SK-N-SH (cell line): ENCODE measurements around the gene LRRC1. TPM values are rescaled to one million over a fixed set of nuclear protein-coding genes. Genes with fewer than 3 reads are reported as not detected.

Source experiments
- CTCF ChIA-PET: fragments of 300-600, 350-600 bp; formaldehyde crosslinking; extraction: SDS; loops from one replicate; lab custom pipeline; 2021; lab: Yijun Ruan, JAX
- POLR2A ChIA-PET: fragments of 350-600 bp; sonication (Branson Sonifier 250); formaldehyde crosslinking; extraction: SDS; loops from one replicate; lab custom pipeline; 2020; ENCODE audit warnings: antibody characterized with exemption, inconsistent platforms; lab: Yijun Ruan, JAX
- DNase-seq: peaks from one replicate; pipeline ENCODE4 v3.0.0; 2012
- H2AFZ ChIP-seq: fragments of 200-600 bp; sonication (generic); 2 replicates; pipeline ENCODE4 v1.8.1; 2016; ENCODE audit warnings: antibody characterized with exemption, mild to moderate bottlenecking, low read depth
- H3F3A ChIP-seq: fragments of 200-600 bp; sonication (generic); replicated peaks from 2 replicates; pipeline ENCODE3; 2016; ENCODE audit warnings: antibody characterized with exemption, mild to moderate bottlenecking; ENCODE audit not compliant: insufficient read depth
- H3K27ac ChIP-seq, 2 experiments: fragments of 200-500 bp in 1 of 2; fragments of 200-600 bp in 1 of 2; sonication (Bioruptor generic) in 1 of 2; sonication (generic), shearing (Covaris generic) in 1 of 2; 2 replicates each; pipeline versions ENCODE4 v1.5.1 to v1.6.1; 2014 to 2016; ENCODE audit warnings: low read depth in 2 of 2, inconsistent platforms in 1 of 2, low read length in 1 of 2, mild to moderate bottlenecking in 1 of 2, mixed read lengths in 1 of 2
- H3K27me3 ChIP-seq: fragments of 200-600 bp; sonication (generic), shearing (Covaris generic); 2 replicates; pipeline ENCODE4 v1.6.1; 2016; ENCODE audit warnings: mixed run types; ENCODE audit not compliant: insufficient read depth
- H3K36me3 ChIP-seq, 2 experiments: fragments of 200-500 bp in 1 of 2; fragments of 200-600 bp in 1 of 2; sonication (Bioruptor generic) in 1 of 2; sonication (generic) in 1 of 2; replicated peaks in 1 of 2; 2 replicates each; pipeline versions ENCODE3 to v1.5.1; 2014 to 2016; ENCODE audit warnings: low read length in 1 of 2, mild to moderate bottlenecking in 1 of 2; ENCODE audit not compliant: insufficient read depth in 2 of 2, control insufficient read depth in 1 of 2
- H3K4me1 ChIP-seq, 2 experiments: fragments of 200-500 bp in 1 of 2; fragments of 200-600 bp in 1 of 2; sonication (Bioruptor generic) in 1 of 2; sonication (generic), shearing (Covaris generic) in 1 of 2; 2 replicates each; pipeline versions ENCODE4 v1.5.1 to v1.6.1; 2014 to 2016; ENCODE audit warnings: low read depth in 1 of 2, low read length in 1 of 2, mixed run types in 1 of 2; ENCODE audit not compliant: insufficient read depth in 2 of 2, control insufficient read depth in 1 of 2
- H3K4me2 ChIP-seq: fragments of 200-600 bp; sonication (generic), shearing (Covaris generic); 2 replicates; pipeline ENCODE4 v1.6.1; 2017; ENCODE audit warnings: mixed run types
- H3K4me3 ChIP-seq, 2 experiments: fragments of 200-500 bp in 1 of 2; fragments of 200-600 bp in 1 of 2; sonication (Bioruptor generic) in 1 of 2; sonication (generic), shearing (Covaris generic) in 1 of 2; 2 replicates each; pipeline versions ENCODE4 v1.5.1 to v1.8.1; 2014 to 2016; ENCODE audit warnings: low read depth in 2 of 2, inconsistent platforms in 1 of 2, low read length in 1 of 2, mild to moderate bottlenecking in 1 of 2, mixed read lengths in 1 of 2, moderate library complexity in 1 of 2
- H3K79me2 ChIP-seq: fragments of 200-600 bp; sonication (generic); 2 replicates; pipeline ENCODE4 v1.8.1; 2017; ENCODE audit warnings: mild to moderate bottlenecking; ENCODE audit not compliant: insufficient read depth
- H3K9ac ChIP-seq: fragments of 200-600 bp; sonication (generic); 2 replicates; pipeline ENCODE4 v1.6.1; 2017; ENCODE audit warnings: mixed run types
- H3K9me2 ChIP-seq: fragments of 200-600 bp; sonication (generic); 2 replicates; pipeline ENCODE4 v1.6.1; 2017; ENCODE audit warnings: mixed run types
- H3K9me3 ChIP-seq: fragments of 200-600 bp; sonication (generic); 2 replicates; pipeline ENCODE4 v1.6.1; 2017; ENCODE audit warnings: mixed run types, mild to moderate bottlenecking, moderate library complexity
- H4K20me1 ChIP-seq: fragments of 200-600 bp; sonication (generic); 2 replicates; pipeline ENCODE4 v1.6.1; 2017; ENCODE audit warnings: mild to moderate bottlenecking, mixed run types; ENCODE audit not compliant: insufficient read depth
- CHD2 ChIP-seq: fragments of 150-350 bp; IDR thresholded peaks from 2 replicates; pipeline ENCODE4 v1.6.1; 2018; ENCODE audit warnings: low read length; ENCODE audit not compliant: partially characterized antibody
- FOXJ3 ChIP-seq: sonication (generic); formaldehyde crosslinking; IDR thresholded peaks from 2 replicates; pipeline ENCODE4 v1.5.1; 2020; ENCODE audit warnings: mild to moderate bottlenecking, missing genetic modification reagents
- FOXM1 ChIP-seq: IDR thresholded peaks from 2 replicates; pipeline ENCODE4 v1.4.0; 2012; ENCODE audit warnings: low read depth, mild to moderate bottlenecking
- GABPA ChIP-seq: IDR thresholded peaks from 2 replicates; pipeline ENCODE4 v1.4.0; 2012; ENCODE audit warnings: low read depth, mild to moderate bottlenecking
- MEF2A ChIP-seq: IDR thresholded peaks from 2 replicates; pipeline ENCODE4 v1.4.0; 2012; ENCODE audit warnings: low read depth, borderline replicate concordance
- MXI1 ChIP-seq: IDR thresholded peaks from 2 replicates; pipeline ENCODE4 v1.6.1; 2012; ENCODE audit warnings: mild to moderate bottlenecking, low read depth, low read length, improper control_type of control experiment
- SIN3A ChIP-seq: IDR thresholded peaks from 2 replicates; pipeline ENCODE4 v1.6.1; 2012; ENCODE audit warnings: low read depth, mild to moderate bottlenecking, low read length, moderate library complexity, borderline replicate concordance
- SMC3 ChIP-seq: IDR thresholded peaks from 2 replicates; pipeline ENCODE4 v1.6.1; 2012; ENCODE audit warnings: low read depth, low read length, improper control_type of control experiment
- TAF1 ChIP-seq: IDR thresholded peaks from 2 replicates; pipeline ENCODE4 v1.6.1; 2012; ENCODE audit warnings: low read depth, mild to moderate bottlenecking, low read length, moderate library complexity, borderline replicate concordance
- WGBS: methylation state at CpG from one replicate; pipeline ENCODE4 v1.1.6; 2017; ENCODE audit warnings: low lambda C conversion rate; 5-methylcytosine and 5-hydroxymethylcytosine counted together
- polyA plus RNA-seq, 3 experiments: library from polyadenylated mRNA; depleted of rRNA; stranded (reverse); fragments of >200 nt; gene quantifications; 2 replicates each; pipeline ENCODE4 v1.2.3, GENCODE V29; 2012
- TF ChIP-seq, protein P1 (sequence below): fragments of 150-350 bp; IDR thresholded peaks from 2 replicates; pipeline ENCODE4 v1.6.1; 2017; ENCODE audit warnings: antibody characterized with exemption, low read length, low read depth, borderline replicate concordance
- TF ChIP-seq, protein P2 (sequence below): IDR thresholded peaks from 2 replicates; pipeline ENCODE4 v1.4.0; 2012; ENCODE audit warnings: low read depth, borderline replicate concordance

LRRC1 gene
- polyA plus RNA-seq, 1 of the 3 experiments (the other 2 are of a cell fraction), result 0.84 TPM

DNA sequence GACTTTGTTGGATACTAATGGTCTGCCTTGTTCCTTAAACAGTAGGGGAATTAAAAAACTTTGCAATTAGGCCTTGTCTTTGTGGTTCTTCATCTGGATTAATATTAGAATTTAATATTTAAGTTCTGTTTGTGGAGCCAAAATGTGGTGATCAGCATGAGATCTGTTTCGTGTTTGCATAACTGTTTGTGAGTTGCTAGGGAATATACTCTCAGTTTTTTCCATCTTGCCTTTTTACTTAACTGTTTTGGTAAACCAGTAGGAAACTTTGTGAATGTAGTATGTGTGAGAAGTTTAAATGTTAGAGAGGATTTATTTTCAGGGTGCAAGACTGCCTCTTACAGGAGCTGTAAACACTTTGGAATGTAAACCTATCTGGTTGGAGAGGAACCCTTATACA, 35.6 kb downstream of the LRRC1 start:
- no peak overlapping the region for H3K4me3 ChIP-seq
- H3K9me2 ChIP-seq, result no peaks in the 10 kb centered on the region
- H3K9me3 ChIP-seq, result no peaks in the 10 kb centered on the region
- POLR2A ChIA-PET, result no interaction called here
- WGBS, result 12% methylated on average over 1 of the region's 1 CpG
- H3K36me3 ChIP-seq, result no peaks in the 10 kb centered on the region
- H3F3A ChIP-seq, result no peaks in the 10 kb centered on the region
- no peak overlapping the region for H3K9ac ChIP-seq
- no peak for DNase-seq
- H3K27ac ChIP-seq, result no peak overlapping the region
- CTCF ChIA-PET, result no interaction called here
- H3K4me2 ChIP-seq, result no peak overlapping the region
- no peaks in the 10 kb centered on the region for H3K27me3 ChIP-seq
- H3K4me1 ChIP-seq, result no peaks in the 10 kb centered on the region
- H2AFZ ChIP-seq, result no peak overlapping the region
- H4K20me1 ChIP-seq, result no peaks in the 10 kb centered on the region
- no peaks in the 10 kb centered on the region for H3K79me2 ChIP-seq
- TF ChIP-seq SMC3 (no peak), GABPA (no peak), MEF2A (no peak)

DNA sequence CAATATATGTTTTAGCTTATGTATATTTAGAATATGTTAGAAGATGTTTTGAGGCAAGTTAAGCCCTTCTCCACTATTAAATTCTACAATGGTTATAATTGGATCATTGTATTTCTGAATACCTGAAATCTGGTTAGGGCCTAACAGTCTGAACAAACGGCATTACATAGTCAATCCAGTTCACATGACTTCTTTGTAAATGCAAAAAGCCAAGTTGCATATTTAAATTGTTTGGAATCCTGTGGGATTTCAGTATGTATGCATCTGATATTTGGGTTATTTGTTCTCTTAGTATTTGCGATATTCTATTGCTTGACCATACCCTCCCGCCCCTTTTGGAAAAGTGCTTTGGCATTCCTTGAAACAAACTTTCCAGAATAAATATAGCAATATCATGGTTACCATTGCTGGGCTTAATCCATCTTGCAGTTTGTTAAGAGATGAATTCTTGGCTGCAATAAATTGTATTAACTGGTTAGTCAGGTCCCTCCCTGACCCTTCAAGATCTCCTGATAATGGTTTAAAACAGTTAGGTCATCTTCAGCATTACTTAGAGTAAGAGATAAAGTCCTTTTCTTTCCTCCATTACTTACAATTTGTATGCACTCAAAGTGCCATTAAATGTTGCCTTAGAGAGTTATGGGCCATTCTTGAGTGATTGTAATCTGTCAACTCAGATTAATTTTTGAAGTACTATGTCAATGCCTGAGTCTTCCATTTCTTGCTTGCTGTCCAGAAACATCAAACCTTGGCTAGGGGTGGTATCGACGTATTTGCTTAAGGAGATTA, 36.5 kb downstream of the LRRC1 start:
- CTCF ChIA-PET, result no interaction called here
- no peaks in the 10 kb centered on the region for H4K20me1 ChIP-seq

DNA sequence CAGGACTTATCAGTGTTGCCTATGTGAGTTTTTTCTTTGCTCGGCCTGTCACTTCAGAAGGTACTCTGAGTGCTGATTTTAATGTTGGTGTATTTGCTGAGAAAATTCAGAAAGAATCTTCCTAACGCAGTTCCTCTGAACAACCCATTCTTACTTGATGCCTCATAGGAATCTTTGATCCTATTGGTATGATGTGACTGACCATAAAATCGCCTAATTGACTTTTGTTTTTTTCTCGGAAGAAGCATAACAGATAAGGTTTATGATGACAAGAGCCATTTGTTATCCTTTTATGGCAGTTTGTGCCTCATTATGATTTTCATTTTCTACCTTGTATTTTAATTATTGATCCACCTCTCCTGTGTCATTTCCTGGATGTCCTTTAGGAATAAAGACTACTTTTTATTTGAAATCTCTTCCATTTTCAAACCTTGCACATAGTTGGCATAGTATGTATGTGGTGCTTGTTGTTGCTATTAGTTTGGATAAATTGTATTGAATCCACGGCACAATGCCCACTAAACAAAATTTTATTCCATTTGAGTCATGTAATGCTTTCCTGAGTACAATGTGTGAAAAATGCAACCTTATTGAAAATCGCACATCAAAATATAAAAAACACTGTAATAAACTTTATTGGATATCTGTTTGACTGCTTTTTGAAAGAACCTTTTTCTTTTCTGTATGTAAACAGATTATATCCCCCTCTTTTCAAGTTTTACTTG, 37.3 kb downstream of the LRRC1 start:
- no peak overlapping the region for H3K4me3 ChIP-seq
- DNase-seq, result no peak
- no peak overlapping the region for H3K4me2 ChIP-seq
- no peaks in the 10 kb centered on the region for H3K27me3 ChIP-seq
- no peak overlapping the region for H2AFZ ChIP-seq
- H3K9ac ChIP-seq, result no peak overlapping the region
- H4K20me1 ChIP-seq, result no peaks in the 10 kb centered on the region
- no peak overlapping the region for H3K27ac ChIP-seq
- no peaks in the 10 kb centered on the region for H3K9me3 ChIP-seq
- H3K79me2 ChIP-seq, result no peaks in the 10 kb centered on the region
- ChIA-PET POLR2A (no interaction called here), CTCF (no interaction called here)
- H3F3A ChIP-seq, result no peaks in the 10 kb centered on the region
- no peaks in the 10 kb centered on the region for H3K9me2 ChIP-seq
- no peaks in the 10 kb centered on the region for H3K36me3 ChIP-seq
- no peaks in the 10 kb centered on the region for H3K4me1 ChIP-seq
- 19% methylated on average over 6 of the region's 6 CpGs for WGBS
- TF ChIP-seq FOXM1 (no peak), SIN3A (no peak), TAF1 (no peak), FOXJ3 (no peak)
- TF ChIP-seq, protein P1, sequence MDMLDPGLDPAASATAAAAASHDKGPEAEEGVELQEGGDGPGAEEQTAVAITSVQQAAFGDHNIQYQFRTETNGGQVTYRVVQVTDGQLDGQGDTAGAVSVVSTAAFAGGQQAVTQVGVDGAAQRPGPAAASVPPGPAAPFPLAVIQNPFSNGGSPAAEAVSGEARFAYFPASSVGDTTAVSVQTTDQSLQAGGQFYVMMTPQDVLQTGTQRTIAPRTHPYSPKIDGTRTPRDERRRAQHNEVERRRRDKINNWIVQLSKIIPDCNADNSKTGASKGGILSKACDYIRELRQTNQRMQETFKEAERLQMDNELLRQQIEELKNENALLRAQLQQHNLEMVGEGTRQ, result no peak

More for the DNA sequence above, 36.5 kb downstream of the LRRC1 start:
- H2AFZ ChIP-seq, result no peak overlapping the region
- no peaks in the 10 kb centered on the region for H3K9me3 ChIP-seq
- no peaks in the 10 kb centered on the region for H3K4me1 ChIP-seq
- DNase-seq, result no peak
- TF ChIP-seq MXI1 (no peak), CHD2 (no peak)
- TF ChIP-seq, protein P2, sequence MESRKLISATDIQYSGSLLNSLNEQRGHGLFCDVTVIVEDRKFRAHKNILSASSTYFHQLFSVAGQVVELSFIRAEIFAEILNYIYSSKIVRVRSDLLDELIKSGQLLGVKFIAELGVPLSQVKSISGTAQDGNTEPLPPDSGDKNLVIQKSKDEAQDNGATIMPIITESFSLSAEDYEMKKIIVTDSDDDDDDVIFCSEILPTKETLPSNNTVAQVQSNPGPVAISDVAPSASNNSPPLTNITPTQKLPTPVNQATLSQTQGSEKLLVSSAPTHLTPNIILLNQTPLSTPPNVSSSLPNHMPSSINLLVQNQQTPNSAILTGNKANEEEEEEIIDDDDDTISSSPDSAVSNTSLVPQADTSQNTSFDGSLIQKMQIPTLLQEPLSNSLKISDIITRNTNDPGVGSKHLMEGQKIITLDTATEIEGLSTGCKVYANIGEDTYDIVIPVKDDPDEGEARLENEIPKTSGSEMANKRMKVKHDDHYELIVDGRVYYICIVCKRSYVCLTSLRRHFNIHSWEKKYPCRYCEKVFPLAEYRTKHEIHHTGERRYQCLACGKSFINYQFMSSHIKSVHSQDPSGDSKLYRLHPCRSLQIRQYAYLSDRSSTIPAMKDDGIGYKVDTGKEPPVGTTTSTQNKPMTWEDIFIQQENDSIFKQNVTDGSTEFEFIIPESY, result no peak
- H3K4me3 ChIP-seq, result no peak overlapping the region
- no peaks in the 10 kb centered on the region for H3F3A ChIP-seq
- no peaks in the 10 kb centered on the region for H3K36me3 ChIP-seq
- no peak overlapping the region for H3K4me2 ChIP-seq
- H3K9ac ChIP-seq, result no peak overlapping the region
- no peaks in the 10 kb centered on the region for H3K79me2 ChIP-seq
- POLR2A ChIA-PET, result no interaction called here
- H3K27ac ChIP-seq, result no peak overlapping the region
- WGBS, result 35% methylated on average over 5 of the region's 5 CpGs
- H3K27me3 ChIP-seq, result no peaks in the 10 kb centered on the region
- H3K9me2 ChIP-seq, result no peaks in the 10 kb centered on the region
